Thoracic aorta (tissue), 2 donors: ENCODE measurements around the gene EYA3. TPM values are rescaled to one million over a fixed set of nuclear protein-coding genes. Genes with fewer than 3 reads are reported as not detected.

ENCODE experiments used
- ATAC-seq: fragments of 150-250 bp; one replicate; pipeline ENCODE4 v1.8.0; 2017; ENCODE audit warnings: low read depth; ENCODE audit not compliant: insufficient number of reproducible peaks, low FRiP score
- DNase-seq: peaks from one replicate; pipeline ENCODE4 v3.0.0-alpha.2; 2020; ENCODE audit warnings: low spot score
- H3K27ac ChIP-seq, 2 donors: fragments of 200-600 bp; sonication (generic); 1 replicate in 1 of 2; 2 replicates in 1 of 2; pipeline ENCODE4 v1.5.1; 2016; ENCODE audit warnings: mild to moderate bottlenecking in 2 of 2, moderate library complexity in 2 of 2
- H3K27me3 ChIP-seq: fragments of 200-600 bp; sonication (generic); replicated peaks from 2 replicates; pipeline ENCODE4 v1.6.0; 2016; ENCODE audit warnings: mild to moderate bottlenecking; ENCODE audit not compliant: insufficient read depth
- H3K36me3 ChIP-seq: fragments of 200-600 bp; sonication (generic); one replicate; pipeline ENCODE4 v1.5.1; 2016
- H3K4me1 ChIP-seq, 2 donors: fragments of 200-600 bp; sonication (generic); 1 replicate in 1 of 2; 2 replicates in 1 of 2; pipeline versions ENCODE4 v1.5.1 to v1.6.0; 2016; ENCODE audit warnings: low read depth in 2 of 2, mild to moderate bottlenecking in 1 of 2; ENCODE audit not compliant: control insufficient read depth in 1 of 2
- H3K4me3 ChIP-seq: fragments of 200-600 bp; sonication (generic); 2 replicates; pipeline ENCODE4 v1.5.1; 2016; ENCODE audit warnings: mild to moderate bottlenecking
- H3K9me3 ChIP-seq: fragments of 200-600 bp; sonication (generic); 2 replicates; pipeline ENCODE4 v1.5.1; 2016
- CTCF ChIP-seq: fragments of 200-600 bp; sonication (generic); IDR thresholded peaks from one replicate; pipeline ENCODE4 v1.5.1; 2019; ENCODE audit warnings: antibody characterized with exemption
- total RNA-seq, 2 donors: library from RNA; depleted of rRNA; stranded (reverse); fragments of >200 nt; gene quantifications; one replicate each; pipeline versions ENCODE4 v1.1.0 to v1.2.3, GENCODE V29; 2016

The EYA3 gene
- total RNA-seq = 10 to 100 TPM; 11.0 to 18.7 TPM

GRCh38 chr1:28088168-28088961, at the start of gene EYA3:
EYA3 (minus strand) TSS chr1:28088610; CDS start chr1:28058026, 30,584 bp downstream.
- peak within 1 kb of the TSS; percentile 87 for H3K4me3 ChIP-seq

GRCh38 chr1:28136922-28137613, 48.7 kb upstream of the EYA3 start:
- no peak for DNase-seq
- ATAC-seq = no peak
- no peak for TF ChIP-seq CTCF
- Histone ChIP-seq H3K27me3 (no peaks in the 10 kb centered on the region), H3K9me3 (no peaks in the 10 kb centered on the region), H3K36me3 (no peaks in the 10 kb centered on the region), H3K4me1 (no peaks in the 10 kb centered on the region), H3K4me3 (no peak overlapping the region), H3K27ac (no peak overlapping the region)

More at GRCh38 chr1:28088168-28088961, at the start of gene EYA3:
- TF ChIP-seq CTCF = no peak
- peak; percentile 93 for DNase-seq
- H3K27ac ChIP-seq = peak within 1 kb of the TSS; percentile 85 to 90
- peaks cover 10 to 18% of the 10 kb centered on the region in 2 donors for H3K4me1 ChIP-seq
- no peaks in the 10 kb centered on the region for H3K36me3 ChIP-seq
- H3K9me3 ChIP-seq = no peaks in the 10 kb centered on the region
- ATAC-seq = peak; percentile 100
- H3K27me3 ChIP-seq = no peaks in the 10 kb centered on the region

- H3K36me3 ChIP-seq = no peaks in the 10 kb centered on the region
- H3K9me3 ChIP-seq = no peaks in the 10 kb centered on the region
- ATAC-seq = no peak
- no peak for TF ChIP-seq CTCF
- no peaks in the 10 kb centered on the region for H3K27me3 ChIP-seq
- H3K27ac ChIP-seq = no peak overlapping the region
- H3K4me1 ChIP-seq = no peaks in the 10 kb centered on the region
- DNase-seq = no peak
- H3K4me3 ChIP-seq = no peak overlapping the region
These were observed 47.9 kb upstream of the EYA3 start for GRCh38 chr1:28136169-28136921.

- Histone ChIP-seq H3K9me3 (no peaks in the 10 kb centered on the region), H3K4me1 (no peaks in the 10 kb centered on the region), H3K4me3 (no peak overlapping the region), H3K27ac (no peak overlapping the region), H3K36me3 (no peaks in the 10 kb centered on the region), H3K27me3 (no peaks in the 10 kb centered on the region)
- ATAC-seq = no peak
- no peak for DNase-seq
- no peak for TF ChIP-seq CTCF
These were observed 47.2 kb upstream of the EYA3 start for GRCh38 chr1:28135371-28136168.
